HG02981 (cell line): Measurements from ENCODE around the gene CELF1.
A peak's percentile ranks its signal among the peaks of the same experiment; 100 is the strongest.

Experiments used
- ATAC-seq: cut with Tn5 transposase; IDR thresholded peaks from one replicate; pipeline ENCODE4 v1.9.1; 2021; ENCODE audit warnings: mild to moderate bottlenecking, moderate library complexity; ENCODE audit not compliant: unreplicated experiment

The CELF1 gene

GRCh38 chr11:47488674-47489394 is 64.1 kb downstream of the CELF1 start:
- no peak for ATAC-seq

GRCh38 chr11:47488111-47488510 is 64.8 kb downstream of the CELF1 start:
- no peak for ATAC-seq

GRCh38 chr11:47487421-47487820 is 65.5 kb downstream of the CELF1 start:
- ATAC-seq: no peak

GRCh38 chr11:47485107-47485506 is 67.8 kb downstream of the CELF1 start:
- no peak for ATAC-seq

GRCh38 chr11:47483457-47483856 is 69.5 kb downstream of the CELF1 start:
- no peak for ATAC-seq

- no peak for ATAC-seq
Observed at GRCh38 chr11:47480762-47481161, 72.2 kb downstream of the CELF1 start.

- no peak for ATAC-seq
Observed at GRCh38 chr11:47478651-47479329, 74.1 kb downstream of the CELF1 start.

GRCh38 chr11:47477753-47478152 is 75.2 kb downstream of the CELF1 start:
- ATAC-seq: no peak

- ATAC-seq: no peak
Observed at GRCh38 chr11:47477323-47477722, 75.6 kb downstream of the CELF1 start.

GRCh38 chr11:47470671-47471070 is 82.3 kb downstream of the CELF1 start:
- no peak for ATAC-seq

- ATAC-seq: no peak
Observed at GRCh38 chr11:47469361-47470179, 83.4 kb downstream of the CELF1 start.

GRCh38 chr11:47468598-47469214 is 84.2 kb downstream of the CELF1 start:
- no peak for ATAC-seq

GRCh38 chr11:47467357-47467756 is 85.6 kb downstream of the CELF1 start:
- no peak for ATAC-seq

GRCh38 chr11:47466701-47467250 is 86.2 kb downstream of the CELF1 start:
- ATAC-seq: no peak

GRCh38 chr11:47466201-47466600 is 86.7 kb downstream of the CELF1 start:
- no peak for ATAC-seq

- ATAC-seq: no peak
Observed at GRCh38 chr11:47464483-47464882, 88.4 kb downstream of the CELF1 start.

GRCh38 chr11:47461876-47462275 is 91.1 kb downstream of the CELF1 start:
- no peak for ATAC-seq

- no peak for ATAC-seq
Observed at GRCh38 chr11:47460571-47461235, 92.2 kb downstream of the CELF1 start.

- ATAC-seq: peak; percentile 63
Observed at GRCh38 chr11:47454258-47454671, 98.7 kb downstream of the CELF1 start.

- no peak for ATAC-seq
Observed at GRCh38 chr11:47453365-47453764, 99.6 kb downstream of the CELF1 start.
